GM21528 (cell line): Measurements from ENCODE around the gene FBXL5.

ENCODE experiments used
- ATAC-seq: cut with Tn5 transposase; IDR thresholded peaks from one replicate; pipeline ENCODE4 v1.9.1; 2021; ENCODE audit warnings: mild to moderate bottlenecking, moderate library complexity; ENCODE audit not compliant: unreplicated experiment, low FRiP score

The FBXL5 gene

GRCh38 chr4:15681067-15681371 lies 25.9 kb upstream of the FBXL5 start:
- ATAC-seq = no peak

GRCh38 chr4:15677507-15677988 lies 22.4 kb upstream of the FBXL5 start:
- no peak for ATAC-seq

- no peak for ATAC-seq
These were observed 21.7 kb upstream of the FBXL5 start for GRCh38 chr4:15676899-15677298.

GRCh38 chr4:15676039-15676438 lies 20.9 kb upstream of the FBXL5 start:
- no peak for ATAC-seq

- ATAC-seq = no peak
These were observed 20.2 kb upstream of the FBXL5 start for GRCh38 chr4:15675356-15675755.

- no peak for ATAC-seq
These were observed 19.8 kb upstream of the FBXL5 start for GRCh38 chr4:15674926-15675325.

GRCh38 chr4:15674046-15674445 lies 18.9 kb upstream of the FBXL5 start:
- ATAC-seq = no peak

GRCh38 chr4:15673337-15673736 lies 18.2 kb upstream of the FBXL5 start:
- no peak for ATAC-seq

GRCh38 chr4:15672101-15672500 lies 16.9 kb upstream of the FBXL5 start:
- ATAC-seq = no peak

GRCh38 chr4:15670576-15670975 lies 15.4 kb upstream of the FBXL5 start:
- ATAC-seq = no peak

- ATAC-seq = no peak
These were observed 13.6 kb upstream of the FBXL5 start for GRCh38 chr4:15668566-15669435.

GRCh38 chr4:15667006-15667405 lies 11.8 kb upstream of the FBXL5 start:
- ATAC-seq = no peak

GRCh38 chr4:15665753-15666365 lies 10.7 kb upstream of the FBXL5 start:
- ATAC-seq = no peak

- ATAC-seq = no peak
These were observed 4.8 kb upstream of the FBXL5 start for GRCh38 chr4:15659768-15660570.

GRCh38 chr4:15658781-15659180 lies 3.6 kb upstream of the FBXL5 start:
- ATAC-seq = no peak

- ATAC-seq = no peak
These were observed 3.1 kb upstream of the FBXL5 start for GRCh38 chr4:15658136-15658770.

- ATAC-seq = no peak
These were observed 2.2 kb upstream of the FBXL5 start for GRCh38 chr4:15657366-15657765.

GRCh38 chr4:15656038-15656470 lies 897 bp upstream of the FBXL5 start:
- no peak for ATAC-seq

GRCh38 chr4:15654593-15655222 lies 449 bp downstream of the FBXL5 start:
- ATAC-seq = peak; percentile 51

GRCh38 chr4:15653864-15654592 lies 1.1 kb downstream of the FBXL5 start:
- ATAC-seq = peak; percentile 28
